ENCODE results near the gene DPP7.

GRCh38 chr9:137147091-137147792 lies 32.7 kb upstream of the DPP7 start:
- TF ChIP-seq GATA2 (IDR thresholded peaks at IDR 0.05; ENCODE audit: low read depth, low read length) (no peak), GATA3 (IDR thresholded peaks at IDR 0.05; ENCODE audit: low read depth, low read length) (no peak)
